Body of pancreas (tissue), 4 donors: ENCODE results near the gene PSMB7.

Experiments used
- CTCF ChIP-seq, 7 experiments: fragments of 450-650 bp in 4 of 7; fragments of 200-600 bp in 3 of 7; sonication (generic) in 3 of 7; IDR thresholded peaks; one replicate each; pipeline ENCODE4 v1.5.1; 2016 to 2019; ENCODE audit warnings: antibody characterized with exemption in 7 of 7
- POLR2A ChIP-seq, 3 donors: fragments of 450-650 bp; IDR thresholded peaks; one replicate each; pipeline ENCODE4 v1.6.1; 2016; ENCODE audit warnings: antibody characterized with exemption in 3 of 3, mild to moderate bottlenecking in 2 of 3

DNA sequence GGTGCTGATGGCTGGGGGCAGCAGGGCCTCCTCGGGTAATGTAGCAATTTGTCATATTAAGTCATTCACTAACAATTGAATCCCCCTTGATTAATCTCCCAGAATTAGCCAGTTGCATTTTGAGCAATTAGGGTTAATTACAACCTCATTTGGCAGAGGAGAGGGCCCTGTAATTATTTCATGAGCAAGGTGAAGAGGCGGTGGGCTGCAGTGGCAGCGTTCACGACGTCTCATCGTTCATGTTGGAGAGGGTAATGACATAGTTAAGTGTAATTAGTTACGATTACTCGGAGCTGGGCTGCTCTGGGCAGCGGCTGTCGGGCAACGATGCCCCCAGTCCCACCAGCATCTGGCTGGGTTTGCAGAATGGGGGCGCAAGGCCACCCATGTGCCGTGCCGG lies 111.5 kb downstream of the PSMB7 start:
- TF ChIP-seq POLR2A (IDR thresholded peaks at IDR 0.05) (no peak), CTCF (IDR thresholded peaks at IDR 0.05) (no peak)
